GM21717 (cell line): Measurements from ENCODE around the gene MAK.
"Not testable (repeated sequence)": the region's sequence is repeated elsewhere in the genome, so short reads cannot be mapped to it uniquely, and the experiment has no call there.

Experiments used
- ATAC-seq: cut with Tn5 transposase; IDR thresholded peaks from one replicate; pipeline ENCODE4 v1.9.1; 2021; ENCODE audit warnings: mild to moderate bottlenecking, moderate library complexity; ENCODE audit not compliant: unreplicated experiment

MAK gene

GRCh38 chr6:10854922-10855632 lies 16.7 kb upstream of the MAK start:
- ATAC-seq: no peak

- not testable (repeated sequence) for ATAC-seq
These were observed 15.5 kb upstream of the MAK start for GRCh38 chr6:10853849-10854300.

DNA sequence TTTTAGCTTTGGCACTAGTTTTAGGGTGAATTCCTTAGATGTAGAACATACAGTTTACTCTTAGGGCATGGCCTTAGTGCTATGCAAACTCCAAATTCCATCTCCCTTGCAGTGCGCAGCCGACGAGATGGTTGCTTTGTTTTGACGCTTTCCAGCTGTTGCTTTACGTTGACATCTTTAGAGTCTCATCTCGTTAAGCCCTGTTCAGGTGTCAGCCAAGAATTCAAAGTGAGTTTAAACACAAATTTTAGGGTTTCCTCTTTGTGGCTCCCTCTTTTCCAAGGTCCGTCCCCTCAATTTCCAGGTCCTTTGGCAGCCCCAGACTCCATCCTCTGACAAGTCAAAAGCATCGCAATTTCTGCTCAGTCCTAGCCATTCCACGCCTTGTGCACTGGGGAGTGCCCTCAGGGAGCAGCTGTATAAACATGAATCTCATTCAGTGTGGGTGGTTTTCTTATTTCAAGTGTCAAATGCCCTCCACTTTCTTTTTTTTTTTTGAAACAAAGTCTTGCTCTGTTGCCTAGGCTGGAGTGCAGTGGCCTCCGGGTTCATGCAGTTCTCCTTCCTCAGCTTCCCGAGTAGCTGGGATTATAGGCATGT lies 14.1 kb upstream of the MAK start:
- ATAC-seq: no peak

DNA sequence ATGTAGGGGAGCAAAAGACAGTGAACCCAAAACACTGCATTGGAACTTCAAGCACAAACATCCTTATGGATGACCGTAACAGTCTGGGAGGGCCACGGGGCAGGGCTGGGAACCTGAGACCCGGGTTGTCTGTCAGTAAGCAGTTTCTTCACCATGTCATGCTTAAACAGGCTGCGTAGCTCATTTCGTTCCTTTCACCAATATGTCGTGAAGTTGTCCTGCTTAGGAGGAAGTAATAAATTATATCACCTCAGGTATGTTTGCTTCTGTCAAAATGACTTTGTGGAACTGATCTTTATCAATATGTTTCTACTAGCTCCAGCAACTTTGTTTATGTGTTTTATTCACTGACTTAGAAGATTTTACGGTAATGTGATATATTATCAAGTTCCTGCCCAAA lies 12.4 kb upstream of the MAK start:
- no peak for ATAC-seq

- ATAC-seq: no peak
These were observed 11.6 kb upstream of the MAK start for GRCh38 chr6:10849901-10850300.

GRCh38 chr6:10847684-10848083 lies 9.3 kb upstream of the MAK start:
- no peak for ATAC-seq

DNA sequence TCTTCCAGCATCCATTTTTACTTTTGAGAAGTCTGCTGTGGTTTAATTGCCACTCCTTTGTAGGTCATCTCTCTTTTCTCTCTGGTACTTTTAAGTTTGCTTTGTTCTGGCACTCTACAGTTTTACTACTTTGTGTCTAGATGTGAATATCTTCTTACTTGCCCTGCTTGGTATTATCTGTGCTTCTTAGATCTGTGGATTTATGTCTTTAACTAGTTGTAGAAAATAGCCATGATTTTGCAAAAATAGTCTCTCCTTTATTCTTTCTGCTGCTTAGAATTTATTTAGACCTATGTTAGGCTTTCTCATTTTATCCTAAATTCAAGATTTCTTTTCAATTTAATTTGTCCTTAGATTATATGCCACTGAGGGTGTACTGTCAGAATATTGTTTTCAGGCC lies 5.2 kb upstream of the MAK start:
- ATAC-seq: no peak

- ATAC-seq: peak; percentile 80
These were observed 525 bp upstream of the MAK start for GRCh38 chr6:10838794-10839333.

- ATAC-seq: no peak
These were observed 731 bp downstream of the MAK start for GRCh38 chr6:10837622-10837994.

DNA sequence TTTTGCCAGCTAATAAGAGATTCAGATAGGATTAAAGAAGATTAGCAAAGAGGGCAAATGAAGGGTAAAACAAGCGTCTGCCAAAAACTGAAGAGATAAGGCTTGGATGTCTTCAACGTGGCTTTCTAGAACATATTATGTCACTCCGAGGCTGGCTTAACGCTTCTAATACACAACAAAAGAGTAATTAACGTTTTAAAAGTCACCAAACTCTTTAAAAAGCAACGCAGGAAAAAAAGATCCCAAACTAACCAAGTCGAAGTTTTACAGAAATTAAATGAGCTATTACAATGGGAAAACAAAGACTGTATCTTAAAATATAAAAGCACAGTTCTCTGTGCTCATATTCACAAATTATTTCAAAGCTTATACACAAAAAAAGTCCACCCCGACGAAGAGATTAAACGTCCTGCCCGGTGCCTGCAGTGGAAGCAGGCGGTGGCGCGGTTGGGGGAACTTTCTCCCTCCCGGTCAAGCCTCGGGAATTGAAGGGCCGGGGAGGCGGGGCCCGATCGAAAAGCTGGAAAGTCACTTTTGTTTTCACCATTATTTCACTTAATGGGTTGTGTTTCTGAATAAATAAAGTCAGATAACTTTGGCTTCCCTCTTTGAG lies 1.2 kb downstream of the MAK start:
- ATAC-seq: no peak

DNA sequence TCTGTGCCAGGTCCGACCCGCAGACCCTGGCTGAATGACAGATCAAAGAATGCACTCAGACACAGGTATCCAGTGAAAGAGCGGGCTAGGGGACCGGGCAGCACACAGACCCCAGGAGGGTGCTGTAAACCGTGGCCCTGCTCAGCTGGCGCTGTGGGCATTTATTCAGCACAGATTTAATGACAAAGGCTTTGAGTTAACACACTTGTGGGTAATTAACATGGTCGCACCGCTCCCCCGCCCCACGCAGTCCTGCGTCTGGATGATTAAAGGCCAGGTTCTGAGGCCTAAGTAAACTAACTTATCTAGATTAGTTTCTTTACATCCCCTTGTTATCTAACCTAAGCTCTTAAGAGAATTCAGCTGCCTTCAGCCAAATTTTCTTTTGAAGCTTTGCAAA lies 3.5 kb downstream of the MAK start:
- no peak for ATAC-seq

GRCh38 chr6:10831609-10832008 lies 6.7 kb downstream of the MAK start:
- ATAC-seq: no peak

DNA sequence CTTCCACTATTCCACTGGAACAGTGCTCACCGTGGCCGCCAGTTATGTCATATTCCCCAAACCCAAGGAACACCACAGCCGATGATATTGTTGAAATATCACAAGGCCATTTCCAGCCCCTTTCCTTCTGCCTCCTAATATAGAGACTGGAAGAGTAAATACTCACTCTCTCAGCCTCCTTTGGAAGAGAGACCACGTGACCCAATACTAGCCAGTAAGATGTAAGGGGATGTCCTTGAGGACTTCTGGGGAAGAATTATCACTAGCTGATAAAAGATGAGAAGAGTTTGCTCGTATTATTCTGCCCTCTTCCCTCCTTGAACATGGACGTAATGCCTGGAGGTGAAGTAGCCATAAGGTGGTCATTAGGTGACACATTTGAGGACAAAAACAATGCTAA lies 13.5 kb downstream of the MAK start:
- ATAC-seq: no peak

GRCh38 chr6:10824297-10824696 lies 14.0 kb downstream of the MAK start:
- ATAC-seq: no peak

- ATAC-seq: not testable (repeated sequence)
These were observed 24.2 kb downstream of the MAK start for GRCh38 chr6:10814176-10814575.

DNA sequence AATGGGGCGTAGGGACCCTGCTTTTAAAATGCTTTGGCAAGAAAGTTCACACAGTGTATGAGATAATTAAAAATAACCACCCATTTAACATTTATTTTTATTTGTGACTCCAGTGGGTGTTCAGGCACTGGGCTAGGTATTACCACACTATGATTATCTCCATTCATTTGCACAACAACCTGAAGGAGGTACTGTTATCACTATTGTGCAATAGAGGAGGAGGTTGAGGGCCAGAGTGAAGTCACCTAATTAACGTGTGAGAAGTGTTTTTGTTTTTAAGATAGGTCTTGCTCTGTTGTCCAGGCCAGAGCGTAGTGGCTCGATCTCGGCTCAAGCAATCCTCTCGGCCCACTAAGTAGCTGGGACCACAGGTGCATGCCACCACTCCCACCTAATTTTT lies 29.2 kb downstream of the MAK start:
- ATAC-seq: no peak

DNA sequence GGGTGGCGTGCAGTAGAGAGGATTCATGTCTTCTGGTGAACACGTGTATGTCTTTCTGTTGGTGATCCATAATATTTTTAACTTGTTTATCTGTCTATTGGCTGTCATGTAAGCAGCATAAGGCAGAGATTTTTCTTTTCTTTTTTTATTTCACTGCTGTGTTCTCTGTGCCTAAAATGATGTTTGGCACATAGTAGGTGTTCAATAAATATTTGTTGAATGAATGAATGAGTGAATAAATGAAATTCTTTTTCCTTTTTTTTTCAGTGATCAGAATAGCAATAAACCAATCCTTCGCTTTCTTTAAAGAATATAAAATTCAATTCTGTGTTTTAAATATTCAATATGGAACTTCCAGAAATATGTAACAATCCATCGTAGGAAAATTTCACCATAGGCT lies 30.0 kb downstream of the MAK start:
- ATAC-seq: no peak

DNA sequence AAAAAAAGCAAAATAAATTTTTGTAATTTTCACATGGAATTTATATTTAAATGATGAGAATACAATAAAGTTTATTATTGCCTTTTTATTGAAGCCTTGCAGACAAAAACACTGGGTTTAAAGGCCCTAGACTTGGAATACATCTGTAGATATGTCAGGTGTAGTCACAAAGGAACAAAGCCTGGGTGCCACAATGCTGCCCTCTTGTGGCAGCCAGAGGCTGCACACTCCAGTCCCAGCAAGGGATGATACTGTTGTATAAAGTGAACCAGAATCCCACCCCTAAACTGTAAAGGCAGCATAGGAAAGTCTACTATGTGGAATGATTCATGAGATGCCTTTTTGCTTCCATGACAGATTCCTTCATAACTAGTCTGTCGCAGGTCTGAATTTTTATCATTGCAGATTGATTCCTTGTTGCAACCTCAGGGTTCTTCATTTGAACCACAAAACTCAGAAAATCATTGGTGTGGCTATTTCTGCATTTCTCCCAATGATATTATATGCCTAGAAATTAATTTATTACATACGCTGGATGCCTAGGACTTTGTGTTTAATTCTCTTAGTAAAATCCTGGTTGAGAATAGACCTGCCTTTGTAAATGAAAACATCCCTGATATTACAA lies 37.0 kb downstream of the MAK start:
- peak; percentile 87 for ATAC-seq

DNA sequence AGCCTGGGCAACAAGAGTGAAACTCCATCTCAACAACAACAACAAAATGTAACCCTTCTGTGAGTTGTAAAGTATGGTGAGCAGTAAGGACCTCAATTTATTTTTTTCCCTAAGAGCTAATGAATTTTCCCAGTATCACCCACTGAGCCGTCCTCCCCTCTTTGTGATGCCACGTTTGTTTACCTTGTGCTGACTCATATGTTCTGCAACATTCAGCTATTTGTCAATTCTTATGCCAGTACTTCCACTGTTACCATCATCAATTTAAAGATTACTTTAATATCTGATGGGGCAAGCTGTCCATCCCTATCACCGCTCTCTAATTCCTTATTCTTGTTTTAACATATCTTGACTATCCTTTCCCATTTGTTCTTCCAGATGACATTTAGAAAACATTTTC lies 37.5 kb downstream of the MAK start:
- no peak for ATAC-seq

- ATAC-seq: no peak
These were observed 44.1 kb downstream of the MAK start for GRCh38 chr6:10794239-10794638.

DNA sequence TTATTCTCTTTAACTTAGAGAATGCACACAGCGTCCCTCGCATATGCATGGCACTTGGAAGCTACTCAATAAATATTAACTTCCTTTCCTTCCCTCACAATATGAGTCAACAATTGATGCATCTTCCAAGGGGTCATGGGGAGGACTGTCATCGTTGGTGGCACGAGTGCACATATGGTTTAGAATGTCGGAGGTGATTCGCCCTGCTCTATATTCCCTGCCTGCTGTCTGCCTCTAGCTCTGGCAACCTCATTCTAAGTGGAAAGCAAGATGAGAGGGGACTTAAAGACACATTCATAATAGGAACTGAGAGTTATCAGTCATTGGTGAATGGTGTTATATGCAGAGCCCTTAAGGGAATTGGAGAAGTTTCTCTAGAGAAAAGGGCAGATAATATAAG lies 44.6 kb downstream of the MAK start:
- ATAC-seq: no peak

GRCh38 chr6:10793035-10793434 lies 45.3 kb downstream of the MAK start:
- no peak for ATAC-seq
